NCI-H2107 treated with DMSO at 0.1 percent for 48 hours (cell line): ENCODE measurements around the gene AGPAT3.

ENCODE experiments used
- DNase-seq: peaks from one replicate; lab custom pipeline; 2025; ENCODE audit not compliant: unreplicated experiment; lab: John Stamatoyannopoulos, UW

Gene AGPAT3

DNA sequence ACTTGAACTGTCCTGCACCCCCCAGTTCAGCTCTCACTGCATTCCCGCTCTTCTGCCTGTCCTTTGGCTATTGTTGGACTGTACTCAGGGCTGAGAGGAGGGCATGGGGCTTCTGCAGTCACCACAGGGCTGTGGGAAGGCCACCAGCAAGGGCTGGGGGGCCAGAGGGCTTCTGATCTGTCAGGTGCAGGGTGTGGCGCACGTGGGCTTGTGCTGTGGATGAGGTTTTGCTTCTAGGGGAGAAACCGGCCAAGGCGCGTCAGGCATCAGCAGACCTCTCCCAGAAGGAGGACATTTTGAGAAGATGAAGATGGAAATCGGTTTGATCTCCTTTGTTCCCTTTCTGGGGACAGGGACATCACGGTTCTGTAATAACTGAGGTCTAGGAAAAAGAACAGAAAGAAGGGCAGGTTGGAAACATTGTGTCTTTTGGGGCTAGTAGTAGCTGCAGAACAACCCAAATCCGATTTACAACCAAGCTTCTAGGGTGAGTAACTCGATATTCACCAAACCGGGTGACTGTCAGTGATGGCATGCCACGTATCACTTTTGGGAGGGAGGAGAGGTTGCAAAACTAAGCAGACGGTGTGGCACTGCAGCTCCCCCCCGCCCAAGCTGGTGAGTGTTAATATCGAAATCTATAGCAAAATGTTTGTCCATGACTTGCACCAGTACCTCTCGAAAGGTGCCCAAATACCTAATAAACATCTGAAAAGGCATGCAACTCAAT lies 40.9 kb downstream of the AGPAT3 start:
- no peak for DNase-seq

DNA sequence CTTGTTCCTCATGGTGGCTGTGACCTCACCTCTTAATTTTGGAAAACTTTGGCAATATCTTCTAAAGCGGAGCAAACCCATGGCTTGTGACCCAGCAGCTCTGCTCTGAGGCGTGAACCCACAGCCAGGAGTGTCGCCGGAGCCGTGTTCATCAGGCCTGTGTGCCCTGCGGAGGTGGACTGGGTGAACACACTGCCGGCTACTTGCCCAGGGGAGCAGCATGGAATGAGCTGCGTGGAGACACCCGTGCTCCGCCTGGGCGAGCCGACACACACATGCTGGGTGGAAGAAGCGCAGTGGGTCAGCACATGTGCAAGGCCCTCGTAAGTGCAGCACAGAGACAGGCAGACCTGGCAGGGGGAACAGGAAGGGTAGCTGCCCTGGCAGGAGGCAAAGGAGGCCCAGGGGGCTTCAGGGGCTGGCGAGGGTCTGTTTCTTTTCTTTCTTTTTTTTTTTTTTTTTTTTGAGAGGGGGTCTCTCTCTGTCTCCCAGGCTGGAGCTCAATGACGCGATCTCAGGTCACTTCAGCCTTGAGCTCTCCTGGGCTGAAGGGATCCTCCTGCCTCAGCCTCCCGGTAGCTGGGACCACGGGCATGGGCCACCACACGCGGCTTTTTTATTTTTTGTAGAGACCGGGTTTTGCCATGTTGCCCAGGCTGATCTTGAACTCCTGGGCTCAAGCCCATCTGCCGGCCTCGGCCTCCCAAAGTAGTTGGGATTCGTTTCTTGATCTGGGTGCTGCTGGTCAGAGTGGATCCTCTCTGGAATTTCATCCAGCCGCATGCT lies 41.8 kb downstream of the AGPAT3 start:
- DNase-seq: no peak

DNA sequence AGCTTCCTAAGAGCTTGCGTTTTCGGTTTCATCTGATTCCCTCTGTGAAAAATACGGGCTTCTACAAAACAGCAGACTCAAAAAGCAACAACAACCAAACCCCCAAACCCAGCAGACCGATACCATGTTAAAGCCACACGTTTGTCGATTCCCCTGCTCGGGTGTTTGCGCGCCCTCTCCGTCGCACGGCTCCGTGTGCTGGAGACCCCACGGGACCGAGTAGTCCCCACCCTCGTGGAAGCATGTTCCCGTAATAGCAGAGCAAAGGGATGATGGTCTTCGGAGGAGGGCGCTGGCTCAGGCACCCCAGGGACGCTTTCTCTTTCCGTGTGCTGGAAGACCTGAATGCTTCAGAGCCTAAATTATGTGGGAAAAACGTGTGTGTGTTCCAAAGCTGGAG lies 42.7 kb downstream of the AGPAT3 start:
- no peak for DNase-seq

DNA sequence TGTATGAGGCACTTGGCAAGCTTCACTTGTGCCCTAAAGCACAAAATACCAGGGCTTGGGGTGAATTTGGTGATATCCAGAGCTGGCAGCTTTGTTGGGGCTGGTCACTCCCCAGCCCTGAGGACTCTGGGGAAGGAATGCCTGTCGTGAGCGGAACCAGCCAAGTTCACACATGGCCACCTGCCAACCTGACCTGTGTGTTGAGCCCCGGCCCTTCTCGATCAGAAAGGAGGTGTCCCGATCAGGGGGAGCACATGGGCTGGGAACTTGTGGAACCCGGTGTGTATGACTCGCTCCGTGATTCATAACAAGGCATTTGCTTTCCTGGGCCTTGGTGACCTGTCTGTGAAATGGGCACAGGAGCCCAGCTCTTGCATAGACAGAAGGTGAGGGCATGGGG lies 43.1 kb downstream of the AGPAT3 start:
- no peak for DNase-seq

DNA sequence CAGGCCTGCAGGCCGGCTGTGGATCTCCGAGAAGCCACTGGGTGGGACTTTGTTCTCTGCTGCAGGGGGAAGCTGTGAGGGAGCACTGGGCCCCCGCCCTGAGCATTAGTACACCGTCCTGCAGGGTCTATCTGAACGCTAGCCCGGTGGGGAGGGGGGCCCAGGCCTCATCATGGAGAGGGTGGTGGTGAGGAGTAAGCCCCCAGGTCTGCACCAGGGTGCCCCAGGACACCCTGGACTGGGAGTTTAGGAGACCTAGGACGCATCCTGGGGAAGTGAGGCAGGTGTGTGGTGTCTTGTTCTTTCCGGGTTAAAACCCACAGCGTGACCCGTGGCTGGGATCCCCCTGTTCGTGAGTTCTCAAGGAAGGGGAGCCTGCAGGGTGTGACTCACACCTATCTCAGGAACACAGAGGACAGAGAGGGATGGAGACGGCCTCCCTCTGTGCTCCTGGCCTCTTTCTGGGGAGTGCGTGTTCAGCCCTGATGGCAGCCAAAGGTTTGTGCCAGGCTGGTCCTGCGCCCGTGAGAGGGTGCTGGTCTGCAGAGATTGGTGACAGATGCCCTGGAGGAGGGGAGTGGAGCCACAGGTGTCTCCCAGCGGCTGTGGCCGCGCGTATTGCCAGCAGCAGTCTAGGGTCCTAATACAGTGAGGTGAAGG lies 44.8 kb downstream of the AGPAT3 start:
- DNase-seq: no peak

DNA sequence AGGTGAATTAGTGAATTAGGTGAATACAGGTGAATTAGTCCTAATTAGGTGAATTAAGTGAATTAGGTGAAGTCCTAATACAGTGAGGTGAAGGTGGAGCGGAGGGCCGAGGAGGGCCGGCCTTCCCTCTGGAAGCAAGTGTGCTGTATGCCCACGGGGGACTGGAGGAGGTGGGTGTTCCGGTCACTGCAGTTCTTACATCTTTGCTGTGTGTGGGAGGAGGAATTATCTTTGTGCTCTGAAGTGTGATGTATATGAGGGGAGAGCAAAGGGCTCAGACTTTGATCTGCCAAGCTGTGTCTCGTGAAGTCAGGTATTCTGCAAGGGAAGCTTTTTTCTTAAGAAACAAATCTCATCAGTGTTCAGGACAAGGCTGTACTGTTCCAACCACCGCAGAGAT lies 45.4 kb downstream of the AGPAT3 start:
- DNase-seq: no peak

DNA sequence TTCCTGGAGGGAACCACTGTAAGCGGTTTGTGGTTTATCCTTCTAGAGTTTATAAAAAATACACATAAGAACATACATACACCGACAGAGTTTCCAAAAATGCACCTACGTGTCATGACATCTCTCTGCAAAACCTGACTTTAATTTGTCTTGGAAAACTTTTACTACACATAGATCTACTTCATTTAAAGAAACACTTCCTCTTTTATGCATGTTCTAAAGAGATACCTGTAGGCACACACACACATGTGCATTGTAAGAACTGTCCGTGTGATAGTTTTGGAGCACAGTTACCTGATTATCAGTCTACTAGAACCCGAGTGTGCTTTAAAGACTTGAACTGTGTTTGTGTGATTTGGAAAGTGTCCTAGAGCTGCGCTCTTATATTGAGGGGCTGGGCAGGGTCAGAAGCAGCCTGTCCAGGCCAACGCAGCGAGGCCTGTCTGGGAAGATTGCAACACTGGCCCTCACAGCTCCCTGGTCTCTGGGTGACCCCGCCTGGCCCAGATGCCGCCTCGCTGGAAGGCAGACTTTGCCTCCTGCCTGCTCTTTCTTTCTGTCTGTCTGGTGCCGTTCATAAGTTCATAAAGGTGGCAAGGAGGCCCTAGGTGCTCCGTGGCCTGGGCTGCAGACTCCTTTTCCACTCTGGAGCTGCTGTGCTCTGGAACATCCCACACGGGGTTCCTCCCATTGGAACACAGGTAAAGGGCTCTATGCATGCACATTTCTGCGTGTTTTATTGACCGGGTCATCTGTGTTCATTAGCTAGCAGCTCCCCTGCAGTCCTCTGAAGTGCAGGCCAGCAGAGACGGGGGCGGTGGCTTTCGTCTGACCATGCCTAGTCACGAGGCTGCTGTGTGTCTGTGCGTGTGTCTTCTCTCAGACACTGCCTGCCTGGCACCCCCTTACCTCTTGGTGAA lies 46.3 kb downstream of the AGPAT3 start:
- no peak for DNase-seq

DNA sequence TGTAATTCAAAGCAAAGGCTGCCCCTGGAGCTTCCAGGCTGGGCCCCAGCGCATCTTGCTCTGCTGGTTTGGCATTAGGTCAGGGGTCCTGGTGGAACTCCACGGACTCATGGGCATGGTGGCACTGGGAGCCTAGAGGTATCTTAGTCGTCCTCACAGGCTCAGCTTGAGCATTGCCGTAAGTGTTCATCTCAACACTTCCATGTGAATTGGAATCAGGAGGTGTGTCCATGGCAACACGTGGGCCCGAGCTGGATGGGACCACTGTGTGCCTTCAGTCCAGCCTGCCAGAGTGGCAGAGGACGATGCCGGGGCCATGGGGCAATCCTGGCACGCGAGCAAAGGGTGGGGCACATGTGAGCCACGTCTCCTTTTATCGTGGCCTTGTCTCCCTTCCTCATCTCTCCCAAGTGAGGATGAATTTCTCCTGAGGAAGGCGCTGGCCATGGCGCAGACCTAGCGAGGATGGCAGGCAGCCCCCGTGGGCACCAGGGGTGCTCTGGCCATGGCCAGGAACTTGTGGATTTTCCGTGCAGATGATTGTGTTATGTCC lies 47.0 kb downstream of the AGPAT3 start:
- DNase-seq: no peak

DNA sequence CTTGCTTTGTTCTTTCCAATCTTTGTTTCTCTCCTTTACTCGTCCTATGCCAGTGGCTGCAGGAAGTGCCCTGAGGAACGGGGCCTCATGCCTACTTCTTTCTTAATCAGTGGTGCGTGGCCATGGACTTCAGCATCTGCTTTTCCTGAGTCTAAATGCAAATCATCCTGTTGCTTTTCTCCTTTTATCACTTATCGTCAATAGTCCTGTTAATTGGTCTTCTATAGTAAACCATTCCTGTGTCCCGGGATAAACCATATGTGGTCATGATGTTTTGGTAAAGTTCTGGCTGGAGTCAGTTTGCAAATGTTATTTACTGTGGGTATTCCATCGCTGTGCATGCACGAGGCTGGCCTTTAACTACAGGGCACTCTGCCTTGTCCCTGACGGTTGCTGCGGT lies 47.5 kb downstream of the AGPAT3 start:
- DNase-seq: no peak

DNA sequence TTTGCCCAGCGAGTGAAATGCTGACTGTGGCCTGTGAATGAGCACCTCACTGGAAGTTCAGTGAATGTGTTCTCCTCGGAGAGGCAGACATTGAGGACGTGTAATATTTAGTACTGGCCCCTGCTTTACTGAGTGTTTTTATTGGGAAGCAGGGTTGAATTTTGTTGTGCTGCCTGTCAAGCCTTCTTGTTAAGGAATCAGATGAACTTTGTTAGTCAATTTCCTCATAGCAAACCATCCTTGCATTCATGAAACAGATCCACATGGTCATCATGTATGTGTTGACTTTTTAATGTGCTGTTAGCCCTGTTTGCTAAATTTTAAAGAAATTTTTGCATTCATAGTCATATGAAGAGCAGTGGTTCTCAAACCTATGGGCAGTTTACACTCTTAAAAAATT lies 47.9 kb downstream of the AGPAT3 start:
- no peak for DNase-seq

DNA sequence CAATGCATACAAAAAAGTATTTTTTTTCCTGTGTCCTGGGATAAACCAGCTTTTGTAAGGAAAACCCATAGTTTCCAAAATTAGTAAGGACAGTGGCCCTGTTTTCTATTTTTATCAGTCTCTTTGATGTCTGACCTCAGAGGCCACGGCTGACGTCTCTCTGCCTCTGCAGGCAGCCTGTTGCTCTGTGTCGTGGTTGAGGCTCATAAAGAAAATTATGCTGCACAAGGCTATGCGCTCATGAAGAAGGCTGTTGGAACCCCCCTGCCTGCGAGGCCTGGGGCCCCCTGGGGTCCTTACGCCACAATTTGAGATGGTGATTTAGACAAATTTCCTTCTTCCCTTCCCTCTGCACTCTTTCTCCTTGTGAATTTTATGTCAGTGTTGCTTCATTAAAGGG lies 48.9 kb downstream of the AGPAT3 start:
- no peak for DNase-seq

DNA sequence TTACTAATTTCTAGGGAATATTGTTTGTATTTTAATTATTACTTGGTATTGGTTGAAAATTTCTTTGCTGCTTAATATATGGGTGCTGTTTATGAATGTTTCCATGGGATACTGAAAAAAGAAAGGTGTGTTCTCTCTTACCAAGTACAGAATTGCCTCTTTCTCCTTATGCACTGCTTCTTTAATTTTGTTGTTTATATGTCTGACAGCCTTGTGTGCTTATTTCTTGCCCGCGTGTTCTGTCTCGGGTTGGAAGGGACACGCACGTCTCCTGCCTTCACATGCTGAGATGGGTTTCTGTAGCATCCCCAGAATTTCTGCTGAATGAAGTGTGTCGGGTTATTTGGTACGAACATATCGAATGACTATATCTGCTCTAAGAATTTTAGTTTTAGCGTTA lies 51.1 kb downstream of the AGPAT3 start:
- DNase-seq: no peak

DNA sequence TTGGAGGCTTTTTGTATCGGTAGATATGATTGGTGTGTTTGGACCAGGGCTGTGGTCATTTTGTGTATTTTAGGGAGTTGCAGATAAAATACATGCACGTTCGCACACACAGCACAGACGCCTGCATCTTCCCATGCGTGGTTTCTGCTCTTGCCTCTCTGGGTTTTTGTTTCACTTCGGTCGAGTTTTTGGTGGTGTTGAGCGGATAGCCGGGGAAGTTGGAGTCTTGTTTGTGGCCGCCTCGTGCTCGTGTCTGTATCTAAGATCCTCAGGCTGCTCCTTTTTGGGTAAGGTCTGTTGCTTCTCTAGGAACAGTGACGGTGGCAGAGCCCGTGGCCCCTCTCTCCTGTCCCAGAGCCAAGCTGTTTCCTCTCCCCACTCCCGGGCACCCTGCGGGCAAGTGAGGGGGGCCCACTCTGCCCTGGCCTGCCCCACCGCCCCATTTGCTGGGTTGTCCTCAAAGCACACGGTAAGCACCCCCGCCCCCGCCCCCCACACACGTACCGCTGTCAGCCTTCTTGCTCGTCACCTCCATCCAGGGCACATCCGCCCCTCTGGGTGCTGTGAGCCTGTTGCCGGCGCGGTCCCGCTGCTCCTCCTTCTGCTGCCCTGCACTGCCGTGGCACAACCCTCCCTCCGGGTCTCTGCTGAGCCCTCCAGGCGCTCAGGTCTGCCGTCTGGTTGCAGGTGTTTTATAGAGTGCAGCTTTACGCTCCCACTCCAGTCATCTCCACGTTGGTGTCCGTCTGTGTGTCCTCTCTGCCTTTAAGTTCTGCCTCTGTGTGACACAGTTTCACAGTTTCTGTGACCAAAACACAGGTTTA lies 51.9 kb downstream of the AGPAT3 start:
- no peak for DNase-seq

DNA sequence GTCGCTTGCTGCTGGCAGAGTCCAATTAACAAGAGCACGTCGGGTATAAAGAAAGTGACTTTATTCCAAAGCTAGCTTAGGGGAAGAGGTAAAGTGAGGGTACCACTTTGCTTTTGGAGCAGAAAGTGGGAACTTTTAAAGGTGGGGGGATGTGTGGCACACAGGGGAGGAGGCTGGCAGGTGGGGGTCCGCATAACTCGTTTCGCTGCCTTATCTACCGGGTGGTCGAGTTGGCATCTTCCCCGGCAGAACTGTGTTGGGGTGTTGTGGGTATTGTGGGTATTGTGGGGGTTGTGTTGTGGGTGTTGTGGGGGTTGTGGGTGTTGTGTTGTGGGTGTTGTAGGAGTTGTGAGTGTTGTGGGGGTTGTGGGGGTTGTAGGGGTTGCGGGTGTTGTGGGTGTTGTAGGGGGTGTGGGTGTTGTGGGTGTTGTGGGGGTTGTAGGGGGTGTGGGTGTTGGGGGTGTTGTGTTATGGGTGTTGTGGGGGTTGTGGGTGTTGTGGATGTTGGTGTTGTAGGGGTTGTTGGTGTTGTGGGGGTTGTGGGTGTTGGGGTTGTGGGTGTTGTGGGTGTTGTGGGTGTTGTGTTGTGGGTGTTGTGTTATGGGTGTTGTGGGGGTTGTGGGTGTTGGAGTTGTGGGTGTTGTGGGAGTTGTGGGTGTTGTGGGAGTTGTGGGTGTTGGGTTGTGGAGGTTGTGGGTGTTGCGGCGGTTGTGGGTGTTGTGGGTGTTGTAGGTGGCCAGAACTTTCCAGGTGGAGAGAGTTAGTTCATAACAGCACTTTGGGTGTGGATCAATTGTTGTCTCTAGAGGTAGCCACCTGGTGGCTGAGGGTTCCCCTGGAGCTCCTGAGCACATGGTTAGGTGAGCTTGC lies 52.7 kb downstream of the AGPAT3 start:
- no peak for DNase-seq

DNA sequence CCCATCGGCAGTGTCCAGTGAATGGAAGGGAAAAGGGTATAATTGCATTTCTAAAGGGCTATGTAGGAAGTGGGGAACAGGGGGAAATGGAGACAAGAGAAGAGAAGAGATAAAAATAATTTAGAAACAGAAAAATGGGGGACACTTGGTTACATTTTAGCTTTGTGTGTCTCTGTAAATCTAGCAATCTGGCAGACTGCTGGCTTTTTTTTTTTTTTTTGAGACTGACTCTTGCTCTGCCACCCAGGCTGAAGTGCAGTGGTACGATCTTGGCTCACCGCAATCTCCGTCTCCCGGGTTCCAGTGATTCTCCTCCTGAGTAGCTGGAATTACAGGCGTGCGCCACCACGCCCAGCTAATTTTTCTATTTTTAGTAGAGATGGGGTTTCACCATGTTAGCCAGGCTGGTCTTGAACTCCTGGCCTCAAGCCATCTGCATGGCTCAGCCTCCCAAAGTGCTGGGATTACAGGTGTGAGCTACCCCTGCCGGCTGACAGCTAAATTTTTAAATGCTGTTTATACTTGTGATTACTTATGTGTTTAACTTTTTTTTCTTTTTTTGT lies 53.4 kb downstream of the AGPAT3 start:
- DNase-seq: no peak

DNA sequence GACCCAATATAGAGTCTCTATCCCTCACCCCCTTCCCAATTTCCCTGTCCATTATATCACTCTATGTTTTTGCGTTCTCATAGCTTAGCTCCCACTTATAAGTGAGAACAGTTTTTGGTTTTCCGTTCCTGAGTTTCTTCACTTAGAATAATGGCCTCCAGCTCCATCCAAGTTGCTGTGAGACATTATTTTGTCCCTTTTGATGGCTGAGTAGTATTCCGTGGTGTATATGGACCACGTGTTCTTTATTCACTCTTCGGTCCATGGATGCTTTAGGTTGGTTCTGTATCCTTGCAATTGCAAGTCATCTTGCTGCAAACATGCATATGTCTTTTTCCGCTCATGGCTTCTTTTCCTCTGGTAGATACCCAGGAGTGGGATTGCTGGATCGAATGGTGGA lies 54.3 kb downstream of the AGPAT3 start:
- DNase-seq: no peak

DNA sequence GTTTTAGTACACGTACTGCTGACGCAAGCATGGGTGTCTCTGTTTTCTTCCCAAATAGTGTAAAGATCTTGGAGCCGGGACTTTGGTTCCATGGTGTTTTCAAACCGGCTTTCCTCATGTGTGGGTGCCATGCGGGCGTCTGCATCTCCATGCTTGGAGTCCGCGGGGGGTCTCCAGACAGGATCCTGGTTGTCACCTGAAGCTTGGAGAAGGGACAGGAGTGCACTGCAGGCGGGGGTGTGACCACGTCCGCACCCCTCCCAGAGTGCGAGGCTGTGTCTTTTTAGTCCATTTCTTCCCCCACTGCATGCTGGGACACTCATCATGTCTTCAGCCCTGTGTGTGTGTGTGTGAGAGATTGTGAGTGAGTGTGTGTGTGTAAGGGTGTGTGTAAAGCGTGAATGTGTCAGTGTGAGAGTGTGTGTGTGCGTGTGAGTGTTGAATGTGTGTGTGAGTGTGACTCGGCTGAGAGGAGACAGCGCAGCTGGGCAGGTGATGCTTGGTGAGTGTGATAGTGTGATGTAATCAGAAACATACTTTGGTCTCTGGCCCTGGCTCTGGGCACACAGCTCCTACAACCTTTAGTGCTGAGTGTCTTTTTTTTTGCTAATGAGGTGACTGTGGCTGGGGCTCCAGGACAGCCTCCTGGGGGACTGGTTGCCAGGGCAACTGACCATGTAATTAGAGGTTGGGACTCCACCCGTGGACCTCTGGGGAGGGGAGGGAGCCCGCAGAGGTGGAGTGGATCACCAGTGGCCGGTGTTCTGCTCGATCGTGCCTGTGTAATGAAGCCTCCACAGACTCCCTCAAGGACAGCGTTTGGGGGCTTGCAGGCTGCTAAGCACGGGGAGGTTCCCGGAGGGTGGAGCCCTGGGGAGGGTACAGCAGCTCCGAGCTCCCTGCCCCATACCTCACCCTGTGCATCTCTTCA lies 55.1 kb downstream of the AGPAT3 start:
- DNase-seq: peak; percentile 28

DNA sequence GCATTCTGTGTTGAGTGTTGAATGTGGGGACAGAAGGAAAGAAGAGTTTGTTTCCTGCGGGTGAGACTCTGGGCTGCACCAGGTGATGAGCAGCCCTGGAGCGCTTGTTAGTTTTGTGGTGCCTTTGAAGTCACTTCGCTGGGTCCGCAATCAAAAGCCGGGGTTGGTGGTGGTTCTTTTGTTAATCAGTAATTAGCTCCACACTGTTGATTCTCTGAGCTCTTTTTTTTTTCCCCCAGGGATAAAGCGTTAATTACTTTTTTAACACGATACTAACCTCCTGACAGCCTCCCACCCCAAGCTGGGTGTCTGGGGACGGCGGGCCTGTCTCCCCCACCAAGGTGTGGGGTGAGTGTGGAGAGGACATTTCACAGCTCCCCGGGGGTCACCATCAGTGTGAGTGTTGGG lies 56.6 kb downstream of the AGPAT3 start:
- peak; percentile 34 for DNase-seq
